Stimulated activated CD4-positive, alpha-beta T cell treated with anti-CD3 and anti-CD28 coated beads, Interleukin-2, amount 100 ng/mL, for 4 hours (primary cell): ENCODE measurements around the gene NSA2.

Experiments
- DNase-seq: peaks from one replicate; pipeline ENCODE4 v3.0.0-alpha.2; 2020; ENCODE audit warnings: low read depth

NSA2 gene

DNA sequence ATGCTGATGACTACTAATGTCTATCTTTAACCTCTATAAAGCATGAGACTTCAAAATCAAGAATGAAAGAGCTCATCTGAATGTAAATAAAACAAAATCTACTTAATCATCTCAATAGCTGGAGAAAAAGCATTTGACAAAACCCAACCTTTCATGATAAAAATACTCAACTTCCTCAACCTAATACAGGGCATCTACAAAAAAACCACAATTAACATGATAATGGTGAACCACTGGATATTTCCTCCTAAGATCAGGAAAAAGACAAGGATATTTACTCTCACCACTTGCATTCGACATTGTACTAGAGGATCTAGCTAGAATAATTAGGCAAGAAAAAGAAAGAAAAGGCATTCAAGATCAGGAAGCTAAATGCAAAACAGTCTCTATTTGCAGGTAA lies 49.8 kb downstream of the NSA2 start:
- no peak for DNase-seq

DNA sequence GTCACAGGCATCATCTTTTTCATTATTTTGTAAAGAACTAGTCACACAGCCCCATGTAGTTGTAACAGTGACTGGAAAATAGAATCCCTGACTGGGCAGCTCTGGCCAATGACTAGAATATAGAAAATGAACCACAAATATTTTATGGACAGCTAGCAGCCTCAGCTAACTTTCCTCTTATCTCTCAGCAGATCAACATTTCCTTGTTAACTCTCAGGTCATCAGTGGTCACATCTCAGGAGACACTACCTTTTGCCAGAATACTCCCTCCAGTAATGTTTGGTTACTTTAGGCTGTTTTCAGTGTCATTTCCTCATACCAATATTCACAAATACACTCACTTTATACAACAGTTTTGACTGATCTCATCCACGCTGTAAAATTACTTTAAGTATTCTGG lies 55.2 kb downstream of the NSA2 start:
- no peak for DNase-seq

GRCh38 chr5:74829413-74829812 lies 62.4 kb downstream of the NSA2 start:
- DNase-seq, result no peak
